Measurements from ENCODE around the gene GAB1.

GAB1 gene

GRCh38 chr4:143407888-143408287 is 71.2 kb downstream of the GAB1 start:
- in situ Hi-C loops (cut with MboI; ENCODE audit: low sequenced_read_pairs), result no loop called here

DNA sequence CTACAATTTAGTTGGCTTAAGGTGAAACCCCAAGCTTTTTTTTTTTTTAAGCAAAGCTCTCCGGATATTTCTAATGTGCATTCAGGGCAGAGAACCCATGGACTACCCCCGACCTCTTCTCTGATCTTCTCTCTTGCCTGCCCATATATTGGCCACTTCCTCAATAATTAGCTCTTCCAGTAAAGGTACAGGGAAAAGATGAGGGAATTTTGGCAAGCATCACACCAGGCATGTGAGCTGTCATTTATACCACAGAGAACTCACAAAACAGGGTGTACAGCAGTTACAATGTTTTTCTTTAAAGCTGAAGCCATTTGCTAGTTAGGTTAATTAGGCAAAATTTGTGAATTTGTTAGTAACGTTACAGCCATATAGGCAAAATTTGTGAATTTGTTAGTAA is 73.3 kb downstream of the GAB1 start:
- in situ Hi-C loops (cut with MboI; ENCODE audit: low sequenced_read_pairs), result no loop called here

DNA sequence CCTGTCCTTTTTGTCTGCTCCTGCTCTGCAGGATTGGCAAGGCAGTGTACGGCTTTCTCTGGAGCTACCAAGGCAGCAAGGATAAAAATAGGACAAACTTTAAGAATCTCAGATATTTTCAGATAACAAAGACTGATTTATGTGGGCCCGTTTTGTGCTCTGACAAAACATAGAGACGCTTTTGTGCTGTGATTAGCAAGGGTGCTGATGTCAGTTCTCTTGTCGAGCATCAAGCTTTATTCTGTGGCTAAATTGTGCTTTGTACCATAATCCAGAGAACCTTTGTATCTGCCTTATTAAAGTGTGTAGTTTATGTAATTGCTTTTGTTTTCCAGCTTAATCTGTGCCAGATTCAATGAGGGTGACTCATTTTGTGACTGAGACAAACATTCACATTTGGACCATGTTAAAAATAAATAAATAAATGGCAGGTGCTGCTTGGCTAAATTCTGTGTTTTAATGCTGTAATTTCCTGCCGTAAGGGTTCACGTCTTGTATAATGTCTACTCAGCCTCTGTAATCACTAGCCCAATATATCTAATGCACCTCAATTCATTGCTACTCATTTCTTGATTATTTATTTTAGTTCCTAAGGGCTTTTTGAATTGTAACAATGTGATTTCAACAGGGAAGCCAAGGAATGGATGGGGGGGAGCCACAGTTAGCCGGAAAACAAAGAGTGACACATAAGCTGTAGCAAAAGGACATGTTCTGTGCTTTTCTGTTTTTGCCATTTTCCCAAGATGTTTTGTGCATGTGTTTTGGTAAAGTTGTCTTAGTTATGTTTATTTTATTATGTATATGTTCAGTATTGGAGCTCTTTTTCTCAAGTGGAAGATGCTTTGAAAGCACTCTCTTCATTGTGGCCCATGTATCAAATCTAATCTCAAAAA is 75.1 kb downstream of the GAB1 start:
- in situ Hi-C loops (cut with MboI; ENCODE audit: low sequenced_read_pairs), result no loop called here

DNA sequence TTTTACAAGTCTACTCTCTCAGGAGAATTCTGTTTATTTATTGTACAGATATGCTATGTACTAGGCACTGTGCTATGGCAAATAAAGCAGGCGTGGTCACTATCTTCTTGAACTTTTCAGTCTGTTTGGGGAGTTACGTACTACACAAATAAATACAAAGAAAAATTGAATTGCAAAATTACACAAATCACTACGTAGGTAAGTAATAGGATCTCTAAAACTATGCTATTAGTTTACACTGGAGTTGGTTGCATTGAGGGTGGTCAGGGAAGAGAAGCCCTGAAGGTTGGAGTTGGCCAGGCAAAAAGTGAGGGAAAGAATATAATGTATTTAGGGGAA is 75.7 kb downstream of the GAB1 start:
- in situ Hi-C loops (cut with MboI; ENCODE audit: low sequenced_read_pairs), result no loop called here

GRCh38 chr4:143417679-143418403 is 81.2 kb downstream of the GAB1 start:
- in situ Hi-C loops (cut with MboI; ENCODE audit: low sequenced_read_pairs), result no loop called here

DNA sequence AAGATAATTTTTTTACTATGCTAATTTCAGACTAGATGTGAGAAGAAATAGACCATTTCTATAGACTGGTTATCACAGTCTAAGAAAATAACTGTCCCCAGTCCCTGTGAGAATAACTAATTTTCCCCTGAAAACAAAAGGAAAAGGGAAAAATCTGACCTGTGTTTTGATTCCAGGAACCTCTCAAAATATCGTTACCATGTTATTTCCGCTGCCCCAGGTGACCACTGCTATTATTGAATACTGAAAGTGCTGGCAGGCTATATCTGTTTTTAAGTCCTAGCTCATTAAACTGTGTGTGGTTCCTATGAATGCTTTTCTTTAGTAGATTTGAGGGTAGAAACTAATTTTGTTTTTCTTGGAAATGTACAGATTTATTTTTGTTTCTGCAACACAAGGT is 83.6 kb downstream of the GAB1 start:
- in situ Hi-C loops (cut with MboI; ENCODE audit: low sequenced_read_pairs), result no loop called here

GRCh38 chr4:143421609-143422008 is 84.9 kb downstream of the GAB1 start:
- in situ Hi-C loops (cut with MboI; ENCODE audit: low sequenced_read_pairs), result no loop called here

DNA sequence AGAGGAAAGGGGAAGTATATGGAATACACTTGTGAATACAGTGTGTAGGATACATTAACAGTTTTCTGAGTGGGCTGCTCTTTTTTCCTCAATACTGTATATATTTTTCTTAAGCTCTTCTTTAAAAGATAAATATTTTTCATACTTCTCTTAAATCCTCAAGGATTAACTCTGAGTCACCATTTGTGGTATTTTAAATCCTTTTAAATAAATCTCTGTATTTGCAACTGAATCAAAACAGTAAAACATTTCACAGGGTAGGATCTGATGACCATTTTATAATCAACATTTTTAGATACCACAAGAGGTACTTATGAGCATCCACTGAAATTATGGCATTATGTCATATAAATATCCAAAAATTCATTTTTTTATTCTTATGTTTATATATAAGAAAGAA is 87.6 kb downstream of the GAB1 start:
- in situ Hi-C loops (cut with MboI; ENCODE audit: low sequenced_read_pairs), result no loop called here

DNA sequence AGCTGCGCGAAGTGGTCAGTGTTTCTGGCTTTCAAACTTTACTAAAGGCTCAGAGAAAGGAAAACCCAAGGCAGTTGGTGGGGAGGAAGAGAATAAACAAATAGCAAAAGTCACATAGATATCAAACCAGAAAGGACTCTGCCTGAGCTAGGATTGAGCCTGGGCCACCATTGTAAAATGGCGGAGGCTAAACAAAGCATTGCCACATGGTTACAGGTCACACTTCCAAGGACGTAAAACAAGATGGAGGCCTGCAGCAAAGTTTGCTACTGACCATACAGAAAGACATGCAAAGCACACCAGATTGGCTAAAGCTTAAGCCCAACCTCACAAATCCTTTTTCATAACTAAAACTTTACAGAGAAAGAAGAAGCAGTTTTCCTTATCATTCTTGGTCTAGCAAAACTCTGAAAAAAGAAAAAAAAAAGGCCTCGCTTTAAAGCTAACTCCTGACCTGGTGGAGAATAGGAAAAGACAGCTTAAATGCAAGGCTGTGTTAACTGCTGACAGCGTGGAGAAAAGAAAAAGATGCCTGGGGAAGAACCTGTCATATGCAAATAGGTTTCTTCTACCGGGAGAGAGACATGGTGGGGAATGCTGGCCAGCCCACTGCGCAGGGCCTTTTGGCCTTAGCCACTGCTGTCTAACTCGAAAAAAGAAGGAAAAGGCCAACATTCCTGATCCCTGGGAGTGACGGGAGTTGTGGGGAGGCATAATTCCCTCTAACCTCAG is 95.0 kb downstream of the GAB1 start:
- in situ Hi-C loops (cut with MboI; ENCODE audit: low sequenced_read_pairs), result no loop called here

DNA sequence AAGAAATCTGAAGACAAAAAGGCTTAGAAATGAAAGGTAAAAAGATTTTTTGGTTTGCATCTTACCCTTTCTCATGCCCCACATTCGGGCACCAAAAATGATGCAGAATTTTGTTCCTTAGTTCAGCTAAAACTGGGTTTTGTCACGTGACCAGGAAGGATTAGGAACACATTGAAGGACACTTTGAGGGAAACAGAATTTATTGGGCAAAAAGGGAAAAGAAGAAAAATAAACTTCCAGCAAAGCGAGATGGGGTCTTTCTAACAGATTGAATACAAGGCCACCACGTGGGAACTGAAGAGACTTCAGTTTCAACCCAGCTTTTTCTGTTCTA is 95.5 kb downstream of the GAB1 start:
- in situ Hi-C loops (cut with MboI; ENCODE audit: low sequenced_read_pairs), result no loop called here

DNA sequence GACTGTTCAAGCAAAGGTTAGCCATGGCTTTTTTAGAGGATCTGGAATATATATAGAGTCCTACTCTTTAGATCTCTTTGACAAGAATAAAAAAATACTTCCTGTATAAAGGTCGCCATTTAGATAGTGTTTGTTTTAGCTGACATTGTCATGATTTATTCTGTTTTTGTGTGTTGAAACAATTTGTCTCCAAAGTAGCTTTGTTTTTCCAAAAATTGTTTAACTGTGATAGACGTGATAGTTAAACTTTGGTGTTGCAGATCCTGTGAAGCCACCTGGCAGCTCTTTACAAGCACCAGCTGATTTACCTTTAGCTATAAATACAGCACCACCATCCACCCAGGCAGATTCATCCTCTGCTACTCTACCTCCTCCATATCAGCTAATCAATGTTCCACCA is 96.6 kb downstream of the GAB1 start:
- in situ Hi-C loops (cut with MboI; ENCODE audit: low sequenced_read_pairs), result no loop called here

DNA sequence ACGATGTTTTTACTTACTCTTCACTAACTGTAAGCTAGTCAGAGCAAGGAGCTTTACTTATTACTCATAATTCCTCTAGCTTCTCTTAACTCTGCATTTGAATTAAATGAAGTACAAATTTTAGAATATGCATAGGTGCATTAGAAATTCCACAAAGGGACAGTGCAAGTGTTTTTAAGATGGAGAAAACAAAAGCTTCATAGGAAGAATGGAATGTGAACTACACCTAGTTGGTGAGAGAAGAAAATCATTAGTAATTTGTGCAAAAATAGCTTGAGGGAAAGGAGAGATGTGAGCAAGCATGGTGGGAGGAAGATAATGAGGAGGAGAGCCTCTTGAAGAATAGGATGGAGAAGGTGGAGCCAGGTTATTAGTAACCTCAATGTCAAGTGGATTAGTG is 99.3 kb downstream of the GAB1 start:
- in situ Hi-C loops (cut with MboI; ENCODE audit: low sequenced_read_pairs), result no loop called here

DNA sequence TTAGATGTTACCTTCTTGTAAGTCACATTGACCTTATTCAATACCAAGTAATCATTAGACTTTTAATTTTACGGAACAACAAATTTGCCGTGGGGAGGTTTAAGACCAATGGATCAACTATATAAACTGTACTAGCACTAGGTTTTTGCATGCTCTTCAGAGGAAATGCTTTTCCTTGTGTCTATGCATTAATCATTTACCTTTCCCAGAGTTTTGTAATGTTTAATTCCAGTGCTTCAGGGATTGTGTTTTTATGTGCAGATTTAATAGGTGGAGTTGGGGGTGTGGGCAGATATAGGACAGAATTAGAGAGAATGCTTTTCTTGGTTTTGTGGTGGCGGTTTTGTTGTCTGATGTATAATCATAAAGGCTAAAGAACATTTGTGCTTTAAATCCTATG is 100.8 kb downstream of the GAB1 start:
- in situ Hi-C loops (cut with MboI; ENCODE audit: low sequenced_read_pairs), result no loop called here

DNA sequence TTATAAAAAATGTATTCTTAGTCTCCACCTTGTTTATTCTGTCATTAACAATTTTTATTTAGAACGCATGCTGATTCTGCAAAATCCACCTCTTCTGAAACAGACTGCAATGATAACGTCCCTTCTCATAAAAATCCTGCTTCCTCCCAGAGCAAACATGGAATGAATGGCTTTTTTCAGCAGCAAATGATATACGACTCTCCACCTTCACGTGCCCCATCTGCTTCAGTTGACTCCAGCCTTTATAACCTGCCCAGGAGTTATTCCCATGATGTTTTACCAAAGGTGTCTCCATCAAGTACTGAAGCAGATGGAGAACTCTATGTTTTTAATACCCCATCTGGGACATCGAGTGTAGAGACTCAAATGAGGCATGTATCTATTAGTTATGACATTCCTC is 101.3 kb downstream of the GAB1 start:
- in situ Hi-C loops (cut with MboI; ENCODE audit: low sequenced_read_pairs), result no loop called here

GRCh38 chr4:143438710-143439109 is 102.0 kb downstream of the GAB1 start:
- in situ Hi-C loops (cut with MboI; ENCODE audit: low sequenced_read_pairs), result no loop called here

- in situ Hi-C loops (cut with MboI; ENCODE audit: low sequenced_read_pairs), result no loop called here
These were observed 104.4 kb downstream of the GAB1 start for GRCh38 chr4:143441109-143441508.

DNA sequence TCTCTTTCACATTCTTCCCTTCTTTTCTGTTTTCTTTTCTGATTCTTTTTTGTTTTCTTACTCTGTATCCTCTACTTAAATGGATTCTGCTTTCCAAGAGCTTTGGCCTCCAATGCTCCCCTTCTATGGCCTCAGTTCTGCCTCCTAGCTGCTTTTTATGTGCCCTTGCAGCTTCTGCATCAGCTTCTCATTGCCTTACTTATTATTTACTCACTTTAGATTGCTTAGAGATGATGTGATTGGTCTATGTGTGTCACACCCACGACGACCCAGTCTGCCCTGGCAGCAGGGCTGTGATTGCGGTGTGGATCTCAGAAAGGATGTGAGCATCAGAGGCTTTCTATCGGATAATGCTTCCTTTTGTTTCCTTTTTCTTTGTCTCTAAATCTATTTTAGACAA is 105.0 kb downstream of the GAB1 start:
- in situ Hi-C loops (cut with MboI; ENCODE audit: low sequenced_read_pairs), result no loop called here

DNA sequence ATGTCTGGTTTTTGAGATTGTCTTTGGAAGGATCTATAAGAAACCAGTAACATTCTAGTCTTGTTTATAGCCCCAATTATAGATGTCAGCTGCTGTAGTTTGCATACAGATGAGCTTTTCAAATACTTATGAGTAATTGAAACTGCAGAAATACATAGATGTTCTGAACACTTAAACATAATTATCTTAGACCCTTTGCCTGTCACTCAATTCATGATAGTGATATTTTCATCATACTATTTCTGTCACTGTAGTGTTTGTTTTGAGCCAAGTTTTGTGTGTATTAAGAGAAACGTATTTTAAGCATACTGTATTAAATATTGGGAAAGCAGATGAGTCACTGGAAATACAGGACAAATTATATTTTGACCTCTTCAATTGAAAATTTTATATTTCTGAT is 107.1 kb downstream of the GAB1 start:
- in situ Hi-C loops (cut with MboI; ENCODE audit: low sequenced_read_pairs), result no loop called here

GRCh38 chr4:143451186-143451585 is 114.5 kb downstream of the GAB1 start:
- in situ Hi-C loops (cut with MboI; ENCODE audit: low sequenced_read_pairs), result no loop called here

DNA sequence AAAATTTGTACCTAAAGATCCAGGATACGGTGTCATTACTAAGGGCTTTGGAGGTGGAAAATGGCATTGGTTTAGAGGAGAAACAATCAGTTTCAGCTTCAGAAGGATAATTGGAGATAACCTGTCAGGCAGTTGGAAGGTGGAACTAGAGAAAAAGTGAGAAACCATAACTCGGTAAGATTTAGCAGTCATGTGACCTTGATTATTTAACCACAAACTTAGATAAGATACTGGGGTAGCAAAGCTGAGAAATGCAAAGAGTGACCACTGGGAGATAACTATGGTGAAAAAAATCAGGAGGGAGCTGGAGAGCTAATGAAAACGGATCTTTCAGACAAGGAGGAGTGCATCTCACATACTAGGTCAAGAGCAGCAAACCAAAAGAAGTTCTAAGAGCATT is 118.5 kb downstream of the GAB1 start:
- in situ Hi-C loops (cut with MboI; ENCODE audit: low sequenced_read_pairs), result no loop called here

GRCh38 chr4:143458966-143459365 is 122.3 kb downstream of the GAB1 start:
- in situ Hi-C loops (cut with MboI; ENCODE audit: low sequenced_read_pairs), result no loop called here

All from HL-60/S4 treated with retinoic acid at 250 ng/mL for 4 days and 3 days (cell line).